Spleen (tissue), 11 donors: ENCODE measurements around the gene FBXO34. TPM values are rescaled to one million over a fixed set of nuclear protein-coding genes. Genes with fewer than 3 reads are reported as not detected.

Experiments
- DNase-seq: peaks from one replicate; pipeline ENCODE4 v3.0.0-alpha.2; 2020
- H3K27ac ChIP-seq, 8 donors: fragments of 200-600 bp; sonication (generic) in 7 of 8; 1 replicate in 4 of 8; 2 replicates in 4 of 8; pipeline versions ENCODE4 v1.5.0 to v1.8.0; 2016 to 2021; ENCODE audit warnings: inconsistent platforms in 4 of 8, mild to moderate bottlenecking in 4 of 8, moderate library complexity in 1 of 8
- H3K27me3 ChIP-seq, 7 donors: fragments of 200-600 bp; sonication (generic) in 6 of 7; replicated peaks in 1 of 7; 1 replicate in 4 of 7; 2 replicates in 3 of 7; pipeline versions ENCODE4 v1.5.0 to v1.8.0; 2016 to 2021; ENCODE audit warnings: inconsistent platforms in 3 of 7, mild to moderate bottlenecking in 1 of 7
- H3K36me3 ChIP-seq, 6 donors: fragments of 200-600 bp; sonication (generic) in 5 of 6; 1 replicate in 4 of 6; 2 replicates in 2 of 6; pipeline versions ENCODE4 v1.5.0 to v1.8.0; 2016 to 2021; ENCODE audit warnings: inconsistent platforms in 2 of 6
- H3K4me1 ChIP-seq, 6 donors: fragments of 200-600 bp; sonication (generic) in 5 of 6; 1 replicate in 3 of 6; 2 replicates in 3 of 6; pipeline versions ENCODE4 v1.5.0 to v1.8.0; 2016 to 2021; ENCODE audit warnings: inconsistent platforms in 3 of 6
- H3K4me3 ChIP-seq, 8 donors: fragments of 200-600 bp; sonication (generic) in 7 of 8; 1 replicate in 4 of 8; 2 replicates in 4 of 8; pipeline versions ENCODE4 v1.5.0 to v1.8.0; 2016 to 2021; ENCODE audit warnings: inconsistent platforms in 4 of 8, mild to moderate bottlenecking in 4 of 8, moderate library complexity in 2 of 8
- H3K9me3 ChIP-seq, 8 donors: fragments of 200-600 bp; sonication (generic) in 7 of 8; 1 replicate in 4 of 8; 2 replicates in 4 of 8; pipeline versions ENCODE4 v1.5.0 to v1.8.0; 2016 to 2021; ENCODE audit warnings: inconsistent platforms in 4 of 8
- POLR2A ChIP-seq, 3 donors: fragments of 450-650 bp; IDR thresholded peaks; one replicate each; pipeline ENCODE4 v1.5.1; 2017; ENCODE audit warnings: antibody characterized with exemption in 3 of 3, mild to moderate bottlenecking in 1 of 3
- POLR2AphosphoS5 ChIP-seq, 3 donors: sonication (generic); formaldehyde crosslinking; IDR thresholded peaks; one replicate each; pipeline ENCODE4 v1.5.1; 2017; ENCODE audit warnings: antibody characterized with exemption in 3 of 3
- whole genome bisulfite sequencing, 5 donors: extraction: QIAGEN DNeasy Blood & Tissue Kit in 3 of 5; methylation state at CpG; one replicate each; pipeline versions ENCODE4 v1.1.5 to v1.1.7; 2013 to 2018; 5-methylcytosine and 5-hydroxymethylcytosine counted together
- intact Hi-C: fragments of 100-400 bp; cut with DNase I; formaldehyde crosslinking; loops from one replicate; pipeline ENCODE4 v1.15.0; 2023; ENCODE audit warnings: low total_unique reads
- polyA plus RNA-seq, 3 donors: library from polyadenylated mRNA; stranded (reverse); fragments of 200-250 nt; gene quantifications; one replicate each; pipeline ENCODE4 v1.2.1, GENCODE V29; 2013
- total RNA-seq, 7 donors: library from RNA; depleted of rRNA in 3 of 7; stranded (reverse); fragments of >200 nt in 3 of 7; fragmentation: NEBNext Ultra II Directional in 4 of 7; extraction: Animal tissue kit (Norgen Biotek cat#: 25700) in 4 of 7; gene quantifications; one replicate each; pipeline versions ENCODE4 v1.1.0 to v1.2.1, GENCODE V29; 2016 to 2021
- TF ChIP-seq, protein P1 (sequence below), 11 experiments: fragments of 200-600 bp in 7 of 11; fragments of 450-650 bp in 4 of 11; sonication (generic) in 4 of 11; IDR thresholded peaks in 8 of 11; conservative IDR thresholded peaks in 3 of 11; 1 replicate in 7 of 11; 2 replicates in 4 of 11; pipeline versions ENCODE4 v1.4.0 to v1.8.0; 2016 to 2021; ENCODE audit warnings: antibody characterized with exemption in 11 of 11, inconsistent platforms in 4 of 11, mild to moderate bottlenecking in 1 of 11
- donor health status: healthy with polysubstance abuse.
- donor health status: DM: no; HTN: no; CAD: no; lungs with moderate emphysema.
- donor health status: DM: no; HTN: no; CAD: no.
- donor health status: Bipolar disorder and iron deficiency.
- donor health status: healthy.
- donor health status: DM: no; HTN: no; CAD: no.
- donor health status: DM: yes; HTN: yes; CAD: no.

FBXO34 gene
- total and polyA plus RNA-seq, 10 donors: 5.8 to 46.0 (median 26.7) TPM

DNA sequence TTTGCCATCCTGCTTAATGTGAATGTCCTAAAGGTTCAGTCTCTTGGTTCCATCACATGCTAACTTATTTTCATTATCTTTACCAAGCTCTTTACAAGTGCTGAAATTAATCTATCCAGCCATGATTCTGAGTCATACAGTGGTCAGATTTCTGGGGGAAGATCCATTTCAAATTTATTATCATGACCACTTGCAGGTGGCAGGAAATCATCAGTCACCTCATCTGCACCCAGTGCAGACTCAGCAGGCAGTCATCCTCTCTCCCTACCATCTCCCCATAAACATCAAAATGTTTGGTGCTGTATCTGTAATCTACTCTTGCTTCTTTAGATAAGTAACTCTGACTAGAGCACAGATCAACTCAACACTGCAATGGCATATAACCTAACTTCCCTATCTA lies 116.9 kb downstream of the FBXO34 start:
- no peaks in the 10 kb centered on the region for H3K9me3 ChIP-seq
- intact Hi-C loops: no loop called here
- no peak overlapping the region for H3K27ac ChIP-seq
- TF ChIP-seq POLR2AphosphoS5 (IDR thresholded peaks at IDR 0.05) (no peak), POLR2A (IDR thresholded peaks at IDR 0.05) (no peak)
- TF ChIP-seq, protein P1, sequence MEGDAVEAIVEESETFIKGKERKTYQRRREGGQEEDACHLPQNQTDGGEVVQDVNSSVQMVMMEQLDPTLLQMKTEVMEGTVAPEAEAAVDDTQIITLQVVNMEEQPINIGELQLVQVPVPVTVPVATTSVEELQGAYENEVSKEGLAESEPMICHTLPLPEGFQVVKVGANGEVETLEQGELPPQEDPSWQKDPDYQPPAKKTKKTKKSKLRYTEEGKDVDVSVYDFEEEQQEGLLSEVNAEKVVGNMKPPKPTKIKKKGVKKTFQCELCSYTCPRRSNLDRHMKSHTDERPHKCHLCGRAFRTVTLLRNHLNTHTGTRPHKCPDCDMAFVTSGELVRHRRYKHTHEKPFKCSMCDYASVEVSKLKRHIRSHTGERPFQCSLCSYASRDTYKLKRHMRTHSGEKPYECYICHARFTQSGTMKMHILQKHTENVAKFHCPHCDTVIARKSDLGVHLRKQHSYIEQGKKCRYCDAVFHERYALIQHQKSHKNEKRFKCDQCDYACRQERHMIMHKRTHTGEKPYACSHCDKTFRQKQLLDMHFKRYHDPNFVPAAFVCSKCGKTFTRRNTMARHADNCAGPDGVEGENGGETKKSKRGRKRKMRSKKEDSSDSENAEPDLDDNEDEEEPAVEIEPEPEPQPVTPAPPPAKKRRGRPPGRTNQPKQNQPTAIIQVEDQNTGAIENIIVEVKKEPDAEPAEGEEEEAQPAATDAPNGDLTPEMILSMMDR (IDR thresholded peaks at IDR 0.05 in 8 of 11, conservative IDR thresholded peaks at IDR 0.05 in 3 of 11): no peak
- no peaks in the 10 kb centered on the region for H3K27me3 ChIP-seq
- peaks cover 0 to 89% (median 28%) of the 10 kb centered on the region in 6 donors for H3K36me3 ChIP-seq
- DNase-seq: no peak
- peaks cover 0 to 16% (median 0%) of the 10 kb centered on the region in 6 donors for H3K4me1 ChIP-seq
- H3K4me3 ChIP-seq: no peak overlapping the region

DNA sequence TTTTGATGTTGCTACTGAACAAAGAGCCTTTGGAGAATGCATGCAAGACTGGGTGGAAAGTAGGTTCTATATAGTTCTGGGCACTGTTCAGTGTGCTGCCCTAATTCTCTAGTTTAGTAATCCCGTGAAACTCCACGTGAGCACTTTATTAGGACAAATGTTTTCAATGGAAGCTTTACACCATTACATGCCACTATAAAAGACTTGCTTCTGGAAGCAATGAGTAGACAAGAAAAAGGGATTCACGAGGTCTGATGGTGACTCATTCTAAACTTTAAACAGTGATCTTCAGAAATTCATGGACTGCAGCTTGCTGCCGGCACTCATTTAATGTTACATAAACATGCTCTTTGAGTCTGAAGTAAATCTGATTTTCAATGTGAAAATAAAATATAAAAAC lies 118.1 kb downstream of the FBXO34 start:
- Histone ChIP-seq H3K36me3 (peaks cover 0 to 89% (median 24%) of the 10 kb centered on the region in 6 donors), H3K4me3 (no peak overlapping the region), H3K27me3 (no peaks in the 10 kb centered on the region), H3K9me3 (no peaks in the 10 kb centered on the region), H3K27ac (no peak overlapping the region), H3K4me1 (peaks cover 0 to 12% (median 0%) of the 10 kb centered on the region in 6 donors)
- WGBS, 5 donors: 94 to 98% (median 96%) methylated on average over 4 of the region's 4 CpGs
- no peak for DNase-seq
- intact Hi-C loops: no loop called here
- TF ChIP-seq, protein P1 (IDR thresholded peaks at IDR 0.05 in 8 of 11, conservative IDR thresholded peaks at IDR 0.05 in 3 of 11): no peak
- no peak for TF ChIP-seq POLR2A (IDR thresholded peaks at IDR 0.05)
- TF ChIP-seq POLR2AphosphoS5 (IDR thresholded peaks at IDR 0.05): no peak

DNA sequence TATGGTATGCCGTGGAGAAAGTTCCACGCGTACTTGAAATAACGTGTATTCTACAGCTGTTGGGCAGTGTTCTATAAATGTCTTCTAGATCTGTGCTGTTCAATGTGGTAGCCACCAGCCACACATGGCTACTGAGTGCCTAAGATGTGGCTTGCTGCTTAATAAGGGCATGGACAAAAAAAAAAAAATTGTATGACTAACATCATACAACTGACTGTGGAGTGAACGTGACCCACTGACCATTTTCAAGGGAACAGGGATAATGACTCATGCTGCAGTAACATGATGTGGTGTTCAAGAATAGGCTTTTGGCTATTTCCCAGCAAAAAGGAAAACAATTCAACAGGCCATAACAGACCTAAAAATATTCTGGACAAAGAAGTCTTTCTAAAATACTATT lies 127.5 kb downstream of the FBXO34 start:
- H3K4me3 ChIP-seq: no peak overlapping the region
- no peaks in the 10 kb centered on the region for H3K9me3 ChIP-seq
- TF ChIP-seq POLR2A (IDR thresholded peaks at IDR 0.05): no peak
- TF ChIP-seq POLR2AphosphoS5 (IDR thresholded peaks at IDR 0.05): no peak
- TF ChIP-seq, protein P1 (IDR thresholded peaks at IDR 0.05 in 8 of 11, conservative IDR thresholded peaks at IDR 0.05 in 3 of 11): no peak
- intact Hi-C loops: no loop called here
- peaks cover 0 to 17% (median 0%) of the 10 kb centered on the region in 6 donors for H3K4me1 ChIP-seq
- 84 to 93% (median 89%) methylated on average over 5 of the region's 5 CpGs for WGBS, 5 donors
- H3K36me3 ChIP-seq: peaks cover 0 to 37% (median 10%) of the 10 kb centered on the region in 6 donors
- H3K27ac ChIP-seq: no peak overlapping the region
- no peak for DNase-seq
- no peaks in the 10 kb centered on the region for H3K27me3 ChIP-seq

DNA sequence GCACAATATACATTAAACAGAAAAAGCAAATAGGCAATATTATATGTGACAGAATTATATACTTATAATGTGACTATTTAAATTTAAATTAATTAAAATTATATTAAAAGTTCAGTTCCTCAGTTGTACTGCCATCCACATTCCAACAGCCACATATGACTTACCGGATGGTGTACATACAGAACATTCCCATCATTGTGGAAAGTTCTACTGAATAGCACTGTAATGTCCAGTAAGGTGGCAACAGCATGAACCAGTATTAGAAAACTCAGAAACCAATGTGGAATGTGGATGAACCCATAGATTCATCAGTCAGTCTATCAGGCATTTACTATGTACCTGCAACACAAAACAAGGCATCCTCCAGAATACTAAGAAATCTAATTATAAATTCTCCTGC lies 128.0 kb downstream of the FBXO34 start:
- WGBS, 5 donors: 95 to 100% (median 97%) methylated on average over 1 of the region's 1 CpG
- no peak overlapping the region for H3K27ac ChIP-seq
- intact Hi-C loops: no loop called here

More for the DNA sequence above, 128.0 kb downstream of the FBXO34 start:
- DNase-seq: no peak
- no peaks in the 10 kb centered on the region for H3K27me3 ChIP-seq
- H3K36me3 ChIP-seq: peaks cover 0 to 32% (median 10%) of the 10 kb centered on the region in 6 donors
- peaks cover 0 to 22% (median 0%) of the 10 kb centered on the region in 6 donors for H3K4me1 ChIP-seq
- no peak overlapping the region for H3K4me3 ChIP-seq
- no peaks in the 10 kb centered on the region for H3K9me3 ChIP-seq
- no peak for TF ChIP-seq POLR2A (IDR thresholded peaks at IDR 0.05)
- TF ChIP-seq POLR2AphosphoS5 (IDR thresholded peaks at IDR 0.05): no peak
- TF ChIP-seq, protein P1 (IDR thresholded peaks at IDR 0.05 in 8 of 11, conservative IDR thresholded peaks at IDR 0.05 in 3 of 11): no peak
